Spleen (tissue), 11 donors: ENCODE data around the gene DISC1. TPM values are rescaled to one million over a fixed set of nuclear protein-coding genes. Genes with fewer than 3 reads are reported as not detected.
A peak's percentile ranks its signal among the peaks of the same experiment; 100 is the strongest.

ENCODE experiments used
- DNase-seq: peaks from one replicate; pipeline ENCODE4 v3.0.0-alpha.2; 2020
- H3K27ac ChIP-seq, 8 donors: fragments of 200-600 bp; sonication (generic) in 7 of 8; 1 replicate in 4 of 8; 2 replicates in 4 of 8; pipeline versions ENCODE4 v1.5.0 to v1.8.0; 2016 to 2021; ENCODE audit warnings: inconsistent platforms in 4 of 8, mild to moderate bottlenecking in 4 of 8, moderate library complexity in 1 of 8
- H3K27me3 ChIP-seq, 7 donors: fragments of 200-600 bp; sonication (generic) in 6 of 7; replicated peaks in 1 of 7; 1 replicate in 4 of 7; 2 replicates in 3 of 7; pipeline versions ENCODE4 v1.5.0 to v1.8.0; 2016 to 2021; ENCODE audit warnings: inconsistent platforms in 3 of 7, mild to moderate bottlenecking in 1 of 7
- H3K36me3 ChIP-seq, 6 donors: fragments of 200-600 bp; sonication (generic) in 5 of 6; 1 replicate in 4 of 6; 2 replicates in 2 of 6; pipeline versions ENCODE4 v1.5.0 to v1.8.0; 2016 to 2021; ENCODE audit warnings: inconsistent platforms in 2 of 6
- H3K4me1 ChIP-seq, 6 donors: fragments of 200-600 bp; sonication (generic) in 5 of 6; 1 replicate in 3 of 6; 2 replicates in 3 of 6; pipeline versions ENCODE4 v1.5.0 to v1.8.0; 2016 to 2021; ENCODE audit warnings: inconsistent platforms in 3 of 6
- H3K4me3 ChIP-seq, 8 donors: fragments of 200-600 bp; sonication (generic) in 7 of 8; 1 replicate in 4 of 8; 2 replicates in 4 of 8; pipeline versions ENCODE4 v1.5.0 to v1.8.0; 2016 to 2021; ENCODE audit warnings: inconsistent platforms in 4 of 8, mild to moderate bottlenecking in 4 of 8, moderate library complexity in 2 of 8
- H3K9me3 ChIP-seq, 8 donors: fragments of 200-600 bp; sonication (generic) in 7 of 8; 1 replicate in 4 of 8; 2 replicates in 4 of 8; pipeline versions ENCODE4 v1.5.0 to v1.8.0; 2016 to 2021; ENCODE audit warnings: inconsistent platforms in 4 of 8
- POLR2A ChIP-seq, 3 donors: fragments of 450-650 bp; IDR thresholded peaks; one replicate each; pipeline ENCODE4 v1.5.1; 2017; ENCODE audit warnings: antibody characterized with exemption in 3 of 3, mild to moderate bottlenecking in 1 of 3
- POLR2AphosphoS5 ChIP-seq, 3 donors: sonication (generic); formaldehyde crosslinking; IDR thresholded peaks; one replicate each; pipeline ENCODE4 v1.5.1; 2017; ENCODE audit warnings: antibody characterized with exemption in 3 of 3
- WGBS, 5 donors: extraction: QIAGEN DNeasy Blood & Tissue Kit in 3 of 5; methylation state at CpG; one replicate each; pipeline versions ENCODE4 v1.1.5 to v1.1.7; 2013 to 2018; 5-methylcytosine and 5-hydroxymethylcytosine counted together
- intact Hi-C: fragments of 100-400 bp; cut with DNase I; formaldehyde crosslinking; loops from one replicate; pipeline ENCODE4 v1.15.0; 2023; ENCODE audit warnings: low total_unique reads
- polyA plus RNA-seq, 3 donors: library from polyadenylated mRNA; stranded (reverse); fragments of 200-250 nt; gene quantifications; one replicate each; pipeline ENCODE4 v1.2.1, GENCODE V29; 2013
- total RNA-seq, 7 donors: library from RNA; depleted of rRNA in 3 of 7; stranded (reverse); fragments of >200 nt in 3 of 7; fragmentation: NEBNext Ultra II Directional in 4 of 7; extraction: Animal tissue kit (Norgen Biotek cat#: 25700) in 4 of 7; gene quantifications; one replicate each; pipeline versions ENCODE4 v1.1.0 to v1.2.1, GENCODE V29; 2016 to 2021
- TF ChIP-seq, protein P1 (sequence below), 11 experiments: fragments of 200-600 bp in 7 of 11; fragments of 450-650 bp in 4 of 11; sonication (generic) in 4 of 11; IDR thresholded peaks in 8 of 11; conservative IDR thresholded peaks in 3 of 11; 1 replicate in 7 of 11; 2 replicates in 4 of 11; pipeline versions ENCODE4 v1.4.0 to v1.8.0; 2016 to 2021; ENCODE audit warnings: antibody characterized with exemption in 11 of 11, inconsistent platforms in 4 of 11, mild to moderate bottlenecking in 1 of 11
- donor health status: healthy with polysubstance abuse.
- donor health status: DM: no; HTN: no; CAD: no; lungs with moderate emphysema.
- donor health status: DM: no; HTN: no; CAD: no.
- donor health status: Bipolar disorder and iron deficiency.
- donor health status: healthy.
- donor health status: DM: no; HTN: no; CAD: no.
- donor health status: DM: yes; HTN: yes; CAD: no.

DISC1 gene
- total and polyA plus RNA-seq, 10 donors, result 0.89 to 36.4 (median 24.2) TPM

DNA sequence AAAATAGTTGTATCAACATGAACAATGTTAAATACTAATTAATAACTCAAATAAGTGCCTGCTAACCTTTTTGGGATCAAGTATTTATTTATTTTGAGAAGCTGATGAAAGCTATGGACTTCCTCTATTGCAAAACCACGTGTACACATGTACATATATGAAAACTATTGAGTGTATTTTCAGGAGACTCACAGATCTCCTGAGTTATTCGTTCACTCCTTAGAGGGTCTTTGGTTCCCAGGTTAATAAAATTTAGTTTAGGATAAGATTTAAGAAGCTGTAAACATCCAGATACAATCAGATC, 130.5 kb downstream of the DISC1 start:
- no peak for DNase-seq
- Histone ChIP-seq H3K4me1 (peaks cover 0 to 19% (median 2%) of the 10 kb centered on the region in 6 donors), H3K4me3 (peak overlapping the region in 1 of 8 donors; percentile 44), H3K36me3 (peaks cover 0 to 27% (median 8%) of the 10 kb centered on the region in 6 donors), H3K27ac (peak overlapping the region in 1 of 8 donors; percentile 39), H3K9me3 (peaks cover 3 to 27% (median 22%) of the 10 kb centered on the region in 8 donors), H3K27me3 (no peaks in the 10 kb centered on the region)
- WGBS, 5 donors, result 15 to 26% (median 17%) methylated on average over 2 of the region's 2 CpGs
- TF ChIP-seq, protein P1, sequence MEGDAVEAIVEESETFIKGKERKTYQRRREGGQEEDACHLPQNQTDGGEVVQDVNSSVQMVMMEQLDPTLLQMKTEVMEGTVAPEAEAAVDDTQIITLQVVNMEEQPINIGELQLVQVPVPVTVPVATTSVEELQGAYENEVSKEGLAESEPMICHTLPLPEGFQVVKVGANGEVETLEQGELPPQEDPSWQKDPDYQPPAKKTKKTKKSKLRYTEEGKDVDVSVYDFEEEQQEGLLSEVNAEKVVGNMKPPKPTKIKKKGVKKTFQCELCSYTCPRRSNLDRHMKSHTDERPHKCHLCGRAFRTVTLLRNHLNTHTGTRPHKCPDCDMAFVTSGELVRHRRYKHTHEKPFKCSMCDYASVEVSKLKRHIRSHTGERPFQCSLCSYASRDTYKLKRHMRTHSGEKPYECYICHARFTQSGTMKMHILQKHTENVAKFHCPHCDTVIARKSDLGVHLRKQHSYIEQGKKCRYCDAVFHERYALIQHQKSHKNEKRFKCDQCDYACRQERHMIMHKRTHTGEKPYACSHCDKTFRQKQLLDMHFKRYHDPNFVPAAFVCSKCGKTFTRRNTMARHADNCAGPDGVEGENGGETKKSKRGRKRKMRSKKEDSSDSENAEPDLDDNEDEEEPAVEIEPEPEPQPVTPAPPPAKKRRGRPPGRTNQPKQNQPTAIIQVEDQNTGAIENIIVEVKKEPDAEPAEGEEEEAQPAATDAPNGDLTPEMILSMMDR (IDR thresholded peaks at IDR 0.05 in 8 of 11, conservative IDR thresholded peaks at IDR 0.05 in 3 of 11), result peak in 3 of 11 experiments; percentile 1 to 20 (median 11)
- no peak for TF ChIP-seq POLR2A (IDR thresholded peaks at IDR 0.05)
- intact Hi-C loops, result no loop called here

DNA sequence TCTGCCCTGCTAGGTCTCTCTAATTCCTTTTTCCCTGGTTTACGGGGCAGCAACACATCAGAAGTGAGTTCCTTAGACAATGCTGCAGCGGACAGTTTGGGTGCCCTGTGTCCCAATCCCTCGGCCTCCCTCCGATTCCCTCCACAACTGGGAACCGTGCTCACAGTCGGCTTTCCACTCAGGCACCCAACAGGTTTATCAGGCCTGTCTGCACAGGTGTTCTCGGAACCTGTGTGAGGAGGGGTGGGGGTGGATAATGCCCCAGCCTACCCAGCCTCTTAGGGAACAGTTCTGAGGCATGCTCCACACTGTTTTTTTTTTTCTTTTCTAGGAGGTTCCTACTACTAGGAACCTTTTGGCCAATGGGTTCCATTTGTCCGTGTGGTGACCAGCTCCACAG, 131.2 kb downstream of the DISC1 start:
- WGBS, 5 donors, result 90 to 97% (median 97%) methylated on average over 8 of the region's 8 CpGs
- TF ChIP-seq POLR2AphosphoS5 (IDR thresholded peaks at IDR 0.05) (no peak), POLR2A (IDR thresholded peaks at IDR 0.05) (no peak)
- TF ChIP-seq, protein P1 (IDR thresholded peaks at IDR 0.05 in 8 of 11, conservative IDR thresholded peaks at IDR 0.05 in 3 of 11), result no peak
- DNase-seq, result no peak
- intact Hi-C loops, result no loop called here
- no peak overlapping the region for H3K27ac ChIP-seq
- peaks cover 3 to 20% (median 15%) of the 10 kb centered on the region in 8 donors for H3K9me3 ChIP-seq
- H3K27me3 ChIP-seq, result no peaks in the 10 kb centered on the region
- H3K4me1 ChIP-seq, result peaks cover 0 to 19% (median 2%) of the 10 kb centered on the region in 6 donors
- H3K4me3 ChIP-seq, result no peak overlapping the region
- peaks cover 0 to 20% (median 4%) of the 10 kb centered on the region in 6 donors for H3K36me3 ChIP-seq

DNA sequence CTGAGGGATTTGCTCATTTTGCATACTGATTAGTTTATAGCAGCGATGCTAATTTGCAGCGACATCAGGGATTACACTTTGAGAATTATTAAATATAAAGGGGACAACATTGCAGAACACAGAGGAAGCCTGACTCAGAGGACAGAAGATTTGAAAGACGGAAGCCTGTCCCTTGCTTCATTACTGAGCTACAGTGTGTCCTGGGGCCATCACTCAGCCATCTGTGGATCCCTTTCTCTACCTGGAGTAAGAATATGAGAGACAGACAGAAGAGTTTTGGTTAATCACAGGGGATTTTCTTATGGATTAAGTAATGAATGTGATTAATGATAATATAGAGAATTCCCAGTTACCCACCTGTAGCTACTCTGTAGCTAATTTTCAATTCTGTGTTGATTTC, 134.7 kb downstream of the DISC1 start:
- Histone ChIP-seq H3K4me1 (peaks cover 0 to 30% (median 2%) of the 10 kb centered on the region in 6 donors), H3K27me3 (no peaks in the 10 kb centered on the region), H3K27ac (no peak overlapping the region), H3K9me3 (no peaks in the 10 kb centered on the region), H3K36me3 (no peaks in the 10 kb centered on the region), H3K4me3 (no peak overlapping the region)
- DNase-seq, result no peak
- TF ChIP-seq, protein P1 (IDR thresholded peaks at IDR 0.05 in 8 of 11, conservative IDR thresholded peaks at IDR 0.05 in 3 of 11), result no peak
- TF ChIP-seq POLR2A (IDR thresholded peaks at IDR 0.05) (no peak), POLR2AphosphoS5 (IDR thresholded peaks at IDR 0.05) (no peak)
- intact Hi-C loops, result no loop called here
- WGBS, 5 donors, result 73 to 94% (median 87%) methylated on average over 3 of the region's 3 CpGs

DNA sequence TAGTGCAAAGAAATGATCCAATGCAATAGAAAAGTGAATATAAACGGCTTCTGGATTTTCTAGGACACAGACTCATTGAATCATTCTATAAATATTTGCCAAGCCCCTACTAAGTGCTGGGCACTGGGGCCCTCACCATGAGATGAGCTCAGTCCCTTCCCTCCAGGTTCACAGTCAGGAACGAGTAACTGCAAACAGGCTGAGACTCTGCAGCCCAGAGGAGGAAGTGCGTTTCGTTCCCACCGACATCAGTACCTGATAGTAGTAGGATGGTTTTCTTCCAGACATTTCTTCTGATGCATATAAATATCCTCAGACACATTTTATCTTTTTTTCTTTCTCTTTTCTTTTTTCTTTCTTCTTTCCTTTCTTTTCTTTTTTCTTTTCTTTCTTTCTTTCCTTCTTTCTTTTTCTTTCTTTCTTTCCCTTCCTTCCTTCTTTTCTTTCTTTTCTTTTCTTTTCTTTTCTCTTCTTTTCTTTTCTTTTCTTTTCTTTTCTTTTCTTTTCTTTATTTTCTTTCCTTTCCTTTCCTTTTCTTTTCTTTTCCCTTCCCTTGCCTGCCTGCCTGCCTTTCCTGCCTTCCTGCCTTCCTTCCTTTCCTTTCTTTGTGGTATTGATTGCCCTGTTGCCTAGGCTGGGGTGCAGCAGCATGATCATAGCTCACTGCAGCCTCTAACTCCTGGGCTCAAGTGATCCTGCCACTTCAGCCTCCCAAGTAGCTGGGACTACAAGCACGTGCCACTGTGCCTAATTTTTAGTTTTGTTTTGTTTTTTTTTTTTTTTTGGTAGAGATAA, 135.4 kb downstream of the DISC1 start:
- DNase-seq, result no peak
- intact Hi-C loops, result no loop called here
- H3K4me1 ChIP-seq, result peaks cover 0 to 25% (median 2%) of the 10 kb centered on the region in 6 donors
- no peaks in the 10 kb centered on the region for H3K9me3 ChIP-seq
- H3K4me3 ChIP-seq, result no peak overlapping the region
- no peaks in the 10 kb centered on the region for H3K27me3 ChIP-seq
- WGBS, 5 donors, result 60 to 88% (median 80%) methylated on average over 6 of the region's 6 CpGs
- H3K36me3 ChIP-seq, result peaks cover 0 to 3% (median 0%) of the 10 kb centered on the region in 6 donors
- no peak for TF ChIP-seq POLR2A (IDR thresholded peaks at IDR 0.05)
- TF ChIP-seq POLR2AphosphoS5 (IDR thresholded peaks at IDR 0.05), result no peak
- TF ChIP-seq, protein P1 (IDR thresholded peaks at IDR 0.05 in 8 of 11, conservative IDR thresholded peaks at IDR 0.05 in 3 of 11), result no peak
- no peak overlapping the region for H3K27ac ChIP-seq
